Sigmoid colon (tissue), 4 donors: Measurements from ENCODE around the gene SOCS1.

ENCODE experiments used
- CTCF ChIP-seq, 4 experiments: fragments of 450-650 bp in 3 of 4; fragments of 200-600 bp in 1 of 4; IDR thresholded peaks; one replicate each; pipeline ENCODE4 v1.5.1; 2016 to 2019; ENCODE audit warnings: antibody characterized with exemption in 4 of 4, mild to moderate bottlenecking in 3 of 4, moderate library complexity in 2 of 4
- EP300 ChIP-seq, 4 donors: sonication (generic); formaldehyde crosslinking; IDR thresholded peaks; one replicate each; pipeline ENCODE4 v1.6.1; 2017; ENCODE audit warnings: antibody characterized with exemption in 4 of 4
- POLR2A ChIP-seq, 2 donors: fragments of 450-650 bp; IDR thresholded peaks; one replicate each; pipeline ENCODE4 v1.6.1; 2016; ENCODE audit warnings: antibody characterized with exemption in 2 of 2, mild to moderate bottlenecking in 2 of 2, moderate library complexity in 2 of 2

DNA sequence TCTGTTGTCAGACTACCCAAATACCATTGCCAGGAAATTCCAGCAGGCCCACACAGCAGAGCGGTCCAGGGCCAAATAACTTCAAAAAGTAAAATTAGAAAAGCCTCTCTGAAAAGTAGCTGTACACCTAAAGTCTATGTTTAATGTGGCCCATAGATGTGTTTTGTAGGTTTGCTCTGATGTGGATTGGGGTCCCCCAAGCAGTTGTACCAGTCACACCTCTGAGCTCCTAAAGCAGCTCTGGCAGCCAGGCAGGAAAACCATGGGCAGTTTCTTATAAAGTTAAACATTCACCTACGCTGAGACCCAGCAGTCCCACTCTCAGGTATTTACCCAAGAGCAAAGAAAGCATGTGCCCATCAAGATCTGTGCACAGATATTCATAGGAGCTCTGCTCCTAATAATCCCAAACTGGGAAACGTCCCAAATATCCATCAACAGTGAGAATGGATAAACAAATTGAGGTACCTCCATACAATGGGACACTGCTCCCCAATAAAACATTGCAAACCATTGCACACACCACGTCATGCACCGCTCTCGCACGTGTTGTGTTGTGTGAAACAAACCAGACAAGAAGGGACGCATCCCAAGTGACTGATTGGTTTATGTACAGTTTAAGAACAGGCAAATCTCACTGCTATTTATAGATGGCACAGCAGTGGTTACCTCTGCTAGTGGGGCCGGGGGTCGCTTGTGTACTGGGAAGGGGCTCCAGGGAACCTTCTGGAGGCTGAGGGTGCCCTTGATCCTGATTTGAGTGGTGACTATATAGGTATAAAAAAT lies 40.9 kb upstream of the SOCS1 start:
- TF ChIP-seq CTCF (IDR thresholded peaks at IDR 0.05) (no peak), POLR2A (IDR thresholded peaks at IDR 0.05) (no peak), EP300 (IDR thresholded peaks at IDR 0.05) (peak in 2 of 4 donors; percentile 25 to 86)
